HTR-8/SVneo (cell line): ENCODE measurements around the gene PHLDB1.

Source experiments
- DNase-seq: peaks from one replicate; pipeline ENCODE4 v3.0.0; 2011; ENCODE audit warnings: low spot score, mixed read lengths; ENCODE audit not compliant: insufficient read length
- FAIRE-seq: peaks from 2 replicates; lab custom pipeline; 2011; peaks lifted over from hg19 to GRCh38; lab: Jason Lieb, UNC

PHLDB1 gene

DNA sequence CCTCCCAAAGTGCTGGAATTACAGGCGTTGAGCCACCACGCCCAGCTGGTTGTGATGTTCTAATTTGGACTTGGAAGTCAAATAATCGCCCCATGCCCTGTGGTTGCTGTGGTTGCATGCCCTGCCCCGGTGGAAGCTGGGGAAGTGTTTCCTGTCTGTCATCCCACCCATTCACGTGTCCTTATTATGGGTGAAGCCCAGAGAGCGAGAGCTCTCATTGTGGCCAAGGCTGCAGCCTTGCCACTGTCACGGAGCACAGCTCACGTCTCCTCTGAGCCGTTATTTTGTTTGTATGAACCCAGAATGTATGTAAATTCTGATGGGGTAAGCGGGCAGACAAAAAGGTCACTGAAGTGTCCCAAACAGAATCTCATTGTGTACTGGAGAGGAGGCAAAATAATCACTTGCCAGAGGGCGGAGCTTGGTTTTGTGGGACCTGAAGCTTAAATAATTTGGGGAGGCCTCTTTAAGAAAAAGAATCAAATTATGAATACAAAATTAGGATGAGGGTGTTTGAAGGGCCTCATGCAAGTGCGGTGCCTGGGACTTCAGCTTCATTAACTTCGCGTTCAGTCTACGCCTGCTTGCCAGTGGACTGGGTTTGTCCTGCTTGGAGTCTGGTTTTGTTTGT lies 97.8 kb downstream of the PHLDB1 start:
- DNase-seq (no peak), FAIRE-seq (no peak)

DNA sequence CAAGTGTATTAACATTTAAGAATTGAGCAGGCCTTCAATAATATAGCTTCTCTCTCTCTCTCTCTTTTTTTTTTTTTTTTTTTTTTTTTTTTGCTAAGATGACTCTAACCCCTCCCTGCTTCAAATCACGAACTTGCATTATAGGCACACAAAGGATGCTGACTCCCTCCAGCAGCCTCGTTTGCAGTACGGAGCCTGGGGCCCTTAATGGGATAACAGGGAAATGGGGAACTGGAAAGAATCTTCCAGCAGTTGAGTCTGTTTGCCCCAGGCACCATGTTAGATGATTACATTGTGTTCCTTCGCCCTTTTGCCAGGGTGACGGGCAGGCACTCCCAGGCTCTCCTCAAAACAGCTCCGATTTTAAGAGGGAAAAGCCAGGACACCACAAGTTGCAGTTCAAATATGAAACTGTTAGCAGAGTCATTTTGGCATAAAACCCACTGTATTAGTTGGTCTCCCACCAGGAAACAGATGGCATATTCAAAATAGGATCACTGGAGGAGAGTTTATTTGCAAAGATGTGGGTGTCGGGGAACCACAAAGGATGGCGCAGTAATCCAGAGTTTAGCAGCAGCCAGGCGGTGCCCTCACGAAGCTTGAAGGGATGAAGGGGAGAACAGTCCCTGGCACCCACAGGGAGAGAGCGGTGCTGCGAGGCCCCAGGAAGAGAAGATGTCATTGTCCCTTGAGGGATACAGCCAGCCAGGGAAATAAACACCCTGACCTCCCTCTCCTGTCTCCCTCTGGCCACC lies 98.6 kb downstream of the PHLDB1 start:
- DNase-seq (no peak), FAIRE-seq (no peak)

DNA sequence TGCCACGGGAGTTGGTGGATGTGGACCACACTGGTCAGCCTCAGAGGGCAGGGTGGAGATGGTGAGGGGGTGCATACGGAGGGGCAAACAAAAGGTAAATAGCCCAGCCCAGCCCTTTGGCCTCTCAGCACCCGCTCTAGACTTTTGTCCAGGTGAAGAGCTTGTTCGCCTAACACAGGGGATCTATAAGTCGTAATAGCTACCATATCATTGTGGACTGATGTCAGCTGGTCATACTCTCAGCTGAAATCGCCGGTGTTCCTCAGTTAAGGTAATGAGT lies 99.1 kb downstream of the PHLDB1 start:
- no peak for FAIRE-seq
- DNase-seq = no peak
